ENCODE results near the gene KLF7.

DNA sequence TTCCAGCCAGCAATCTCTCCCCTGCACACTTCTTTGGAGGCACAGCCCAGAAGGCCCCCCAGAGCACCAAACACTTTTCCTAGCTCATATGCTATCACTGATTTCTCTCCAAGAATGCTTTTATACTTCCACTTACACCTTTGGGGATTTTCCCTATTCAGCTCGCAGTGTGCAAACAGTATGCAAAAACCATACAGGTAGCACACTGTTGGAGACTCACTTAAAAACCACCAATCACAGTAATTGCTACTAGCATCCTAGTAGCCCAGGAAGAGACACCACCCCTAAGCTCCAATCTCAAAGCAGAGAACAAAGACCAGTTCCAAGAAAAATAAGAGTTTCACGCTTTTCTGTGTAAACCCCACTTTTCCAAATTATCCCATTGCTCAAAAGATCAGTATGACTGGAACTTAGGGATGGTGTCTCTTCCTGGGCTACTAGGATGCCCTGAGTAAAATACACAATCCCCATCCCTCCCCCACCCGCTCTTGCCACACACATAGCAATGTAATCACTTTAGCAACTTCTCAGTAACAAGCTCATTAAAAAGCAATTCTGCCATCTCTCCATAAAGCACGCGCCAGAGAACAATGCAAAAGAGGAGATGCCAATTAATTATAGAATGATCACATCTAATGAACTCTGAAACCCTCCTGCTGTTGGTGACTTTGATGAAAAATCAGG, 43.0 kb downstream of the KLF7 start:
- TF ChIP-seq, protein P1, sequence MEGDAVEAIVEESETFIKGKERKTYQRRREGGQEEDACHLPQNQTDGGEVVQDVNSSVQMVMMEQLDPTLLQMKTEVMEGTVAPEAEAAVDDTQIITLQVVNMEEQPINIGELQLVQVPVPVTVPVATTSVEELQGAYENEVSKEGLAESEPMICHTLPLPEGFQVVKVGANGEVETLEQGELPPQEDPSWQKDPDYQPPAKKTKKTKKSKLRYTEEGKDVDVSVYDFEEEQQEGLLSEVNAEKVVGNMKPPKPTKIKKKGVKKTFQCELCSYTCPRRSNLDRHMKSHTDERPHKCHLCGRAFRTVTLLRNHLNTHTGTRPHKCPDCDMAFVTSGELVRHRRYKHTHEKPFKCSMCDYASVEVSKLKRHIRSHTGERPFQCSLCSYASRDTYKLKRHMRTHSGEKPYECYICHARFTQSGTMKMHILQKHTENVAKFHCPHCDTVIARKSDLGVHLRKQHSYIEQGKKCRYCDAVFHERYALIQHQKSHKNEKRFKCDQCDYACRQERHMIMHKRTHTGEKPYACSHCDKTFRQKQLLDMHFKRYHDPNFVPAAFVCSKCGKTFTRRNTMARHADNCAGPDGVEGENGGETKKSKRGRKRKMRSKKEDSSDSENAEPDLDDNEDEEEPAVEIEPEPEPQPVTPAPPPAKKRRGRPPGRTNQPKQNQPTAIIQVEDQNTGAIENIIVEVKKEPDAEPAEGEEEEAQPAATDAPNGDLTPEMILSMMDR (IDR thresholded peaks at IDR 0.05; ENCODE audit: extremely low read depth in 1 of 2, insufficient read depth in 1 of 2, low read depth in 1 of 2, low read length in 2 of 2), result no peak
- TF ChIP-seq POLR2AphosphoS5 (IDR thresholded peaks at IDR 0.05; ENCODE audit: insufficient read depth, low read depth, low read length) (no peak), POLR2A (IDR thresholded peaks at IDR 0.05; ENCODE audit: low read depth, low read length) (no peak), MYC (IDR thresholded peaks at IDR 0.05; ENCODE audit: low read depth, low read length) (no peak), EZH2 (IDR thresholded peaks at IDR 0.05; ENCODE audit: borderline replicate concordance, low read depth, low read length, severe bottlenecking) (no peak), GATA2 (IDR thresholded peaks at IDR 0.05; ENCODE audit: insufficient read depth, insufficient read length, low read depth, low read length) (no peak), JUN (IDR thresholded peaks at IDR 0.05; ENCODE audit: borderline replicate concordance, insufficient read depth, insufficient read length, low read depth) (no peak)
